B cell (primary cell): ENCODE data around the gene C4orf46.
"Not testable (repeated sequence)": the region's sequence is repeated elsewhere in the genome, so short reads cannot be mapped to it uniquely, and the experiment has no call there.

Source experiments
- EZH2 ChIP-seq: IDR thresholded peaks from 2 replicates; pipeline ENCODE4 v1.6.1; 2012; ENCODE audit warnings: borderline replicate concordance, low read depth, mild to moderate bottlenecking, moderate library complexity, low read length; ENCODE audit not compliant: insufficient read depth, poor library complexity, severe bottlenecking
- TF ChIP-seq, protein P1 (sequence below): fragments of 200-600 bp; IDR thresholded peaks from one replicate; pipeline ENCODE4 v1.8.0; 2022; ENCODE audit warnings: antibody characterized with exemption, mild to moderate bottlenecking

DNA sequence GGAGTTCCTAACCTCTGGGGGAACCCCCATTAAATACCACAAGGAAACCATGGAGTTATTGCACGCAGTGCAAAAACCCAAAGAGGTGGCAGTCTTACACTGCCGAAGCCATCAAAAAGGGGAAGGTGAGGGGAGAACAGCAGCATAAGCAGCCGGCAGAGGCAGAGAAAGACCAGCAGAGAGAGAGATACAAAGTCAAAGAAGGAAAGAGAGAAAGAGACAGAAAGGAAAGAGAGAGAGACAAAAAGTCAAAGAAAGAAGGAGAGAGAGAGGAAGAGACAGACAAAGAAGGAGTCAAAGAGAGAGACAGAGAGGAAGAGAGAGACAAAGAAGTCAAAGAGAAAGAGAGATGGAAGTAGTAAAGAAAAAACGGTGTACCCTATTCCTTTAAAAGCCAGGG is 8.4 kb downstream of the C4orf46 start:
- TF ChIP-seq, protein P1, sequence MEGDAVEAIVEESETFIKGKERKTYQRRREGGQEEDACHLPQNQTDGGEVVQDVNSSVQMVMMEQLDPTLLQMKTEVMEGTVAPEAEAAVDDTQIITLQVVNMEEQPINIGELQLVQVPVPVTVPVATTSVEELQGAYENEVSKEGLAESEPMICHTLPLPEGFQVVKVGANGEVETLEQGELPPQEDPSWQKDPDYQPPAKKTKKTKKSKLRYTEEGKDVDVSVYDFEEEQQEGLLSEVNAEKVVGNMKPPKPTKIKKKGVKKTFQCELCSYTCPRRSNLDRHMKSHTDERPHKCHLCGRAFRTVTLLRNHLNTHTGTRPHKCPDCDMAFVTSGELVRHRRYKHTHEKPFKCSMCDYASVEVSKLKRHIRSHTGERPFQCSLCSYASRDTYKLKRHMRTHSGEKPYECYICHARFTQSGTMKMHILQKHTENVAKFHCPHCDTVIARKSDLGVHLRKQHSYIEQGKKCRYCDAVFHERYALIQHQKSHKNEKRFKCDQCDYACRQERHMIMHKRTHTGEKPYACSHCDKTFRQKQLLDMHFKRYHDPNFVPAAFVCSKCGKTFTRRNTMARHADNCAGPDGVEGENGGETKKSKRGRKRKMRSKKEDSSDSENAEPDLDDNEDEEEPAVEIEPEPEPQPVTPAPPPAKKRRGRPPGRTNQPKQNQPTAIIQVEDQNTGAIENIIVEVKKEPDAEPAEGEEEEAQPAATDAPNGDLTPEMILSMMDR = not testable (repeated sequence)
- not testable (repeated sequence) for TF ChIP-seq EZH2
